H9 (cell line): ENCODE data around the gene MCF2L2. TPM values are rescaled to one million over a fixed set of nuclear protein-coding genes. Genes with fewer than 3 reads are reported as not detected.

Experiments
- DNase-seq: peaks from one replicate; pipeline ENCODE4 v3.0.0-alpha.2; 2017
- H2AFZ ChIP-seq: one replicate; pipeline ENCODE4 v1.6.1; 2013; ENCODE audit warnings: mild to moderate bottlenecking, low read length, control low read depth, moderate library complexity
- H2AK5ac ChIP-seq: 2 replicates; pipeline ENCODE4 v1.6.1; 2013; ENCODE audit warnings: low read length, control low read depth, mixed read lengths; ENCODE audit not compliant: insufficient read length
- H2BK120ac ChIP-seq: one replicate; pipeline ENCODE4 v1.6.1; 2013; ENCODE audit warnings: low read depth, mild to moderate bottlenecking, low read length, control low read depth, inconsistent platforms; ENCODE audit not compliant: poor library complexity, severe bottlenecking
- H2BK12ac ChIP-seq: 2 replicates; pipeline ENCODE4 v1.6.1; 2013; ENCODE audit warnings: low read length, control low read depth, mixed read lengths, low read depth; ENCODE audit not compliant: insufficient read length
- H2BK15ac ChIP-seq: 2 replicates; pipeline ENCODE4 v1.6.1; 2013; ENCODE audit warnings: low read depth, low read length, control low read depth
- H2BK20ac ChIP-seq: one replicate; pipeline ENCODE4 v1.6.1; 2013; ENCODE audit warnings: low read depth, mild to moderate bottlenecking, low read length, control low read depth, inconsistent platforms; ENCODE audit not compliant: poor library complexity, severe bottlenecking
- H2BK5ac ChIP-seq: 2 replicates; pipeline ENCODE4 v1.6.1; 2013; ENCODE audit warnings: low read length, control low read depth, mixed read lengths; ENCODE audit not compliant: insufficient read length
- H3K14ac ChIP-seq: 2 replicates; pipeline ENCODE4 v1.6.1; 2013; ENCODE audit warnings: low read length, control low read depth; ENCODE audit not compliant: insufficient read depth
- H3K18ac ChIP-seq: 2 replicates; pipeline ENCODE4 v1.6.1; 2013; ENCODE audit warnings: low read depth, mild to moderate bottlenecking, mixed read lengths, low read length, control low read depth; ENCODE audit not compliant: insufficient read length
- H3K23ac ChIP-seq: 2 replicates; pipeline ENCODE4 v1.6.1; 2013; ENCODE audit warnings: low read length, control low read depth, mixed read lengths, low read depth; ENCODE audit not compliant: insufficient read length
- H3K23me2 ChIP-seq: 2 replicates; pipeline ENCODE4 v1.6.1; 2013; ENCODE audit warnings: low read depth, mild to moderate bottlenecking, mixed read lengths, low read length, control low read depth; ENCODE audit not compliant: insufficient read length, poor library complexity, severe bottlenecking
- H3K27ac ChIP-seq: 2 replicates; pipeline ENCODE4 v1.5.1; 2013; ENCODE audit warnings: low read length, control low read depth, mixed read lengths, low read depth; ENCODE audit not compliant: insufficient read length
- H3K27me3 ChIP-seq: 2 replicates; pipeline ENCODE4 v1.6.1; 2013; ENCODE audit warnings: low read length, control low read depth, inconsistent platforms; ENCODE audit not compliant: insufficient read depth
- H3K4ac ChIP-seq: 2 replicates; pipeline ENCODE4 v1.6.1; 2013; ENCODE audit warnings: low read depth, mild to moderate bottlenecking, control low read depth, inconsistent platforms, low read length, moderate library complexity
- H3K4me1 ChIP-seq: 2 replicates; pipeline ENCODE4 v1.6.1; 2013; ENCODE audit warnings: low read length, control low read depth, inconsistent platforms; ENCODE audit not compliant: insufficient read depth
- H3K4me2 ChIP-seq: 2 replicates; pipeline ENCODE4 v1.6.1; 2013; ENCODE audit warnings: low read length, control low read depth, mixed read lengths; ENCODE audit not compliant: insufficient read length, insufficient read depth
- H3K56ac ChIP-seq: 2 replicates; pipeline ENCODE4 v1.6.1; 2013; ENCODE audit warnings: low read depth, mild to moderate bottlenecking, mixed read lengths, low read length, control low read depth; ENCODE audit not compliant: insufficient read length
- H3K79me1 ChIP-seq: 2 replicates; pipeline ENCODE4 v1.6.1; 2013; ENCODE audit warnings: low read depth, mild to moderate bottlenecking, moderate library complexity, low read length, control low read depth, inconsistent platforms; ENCODE audit not compliant: insufficient read depth, poor library complexity, severe bottlenecking
- H3K79me2 ChIP-seq: 2 replicates; pipeline ENCODE4 v1.6.1; 2013; ENCODE audit warnings: low read length, control low read depth, inconsistent platforms; ENCODE audit not compliant: insufficient read depth
- H3K9ac ChIP-seq: 2 replicates; pipeline ENCODE4 v1.6.1; 2013; ENCODE audit warnings: low read length, control low read depth, mixed read lengths; ENCODE audit not compliant: insufficient read length; ENCODE audit errors: extremely low read depth
- H3K9me3 ChIP-seq: one replicate; pipeline ENCODE4 v1.6.1; 2013; ENCODE audit warnings: low read depth, low read length, inconsistent platforms; ENCODE audit not compliant: control insufficient read depth
- H3T11ph ChIP-seq: one replicate; pipeline ENCODE4 v1.6.1; 2013; ENCODE audit warnings: mild to moderate bottlenecking, low read length, control low read depth, inconsistent platforms
- H4K20me1 ChIP-seq: one replicate; pipeline ENCODE4 v1.6.1; 2013; ENCODE audit not compliant: control insufficient read depth, insufficient read length, insufficient read depth
- H4K5ac ChIP-seq: 2 replicates; pipeline ENCODE4 v1.6.1; 2013; ENCODE audit warnings: low read depth, mild to moderate bottlenecking, mixed read lengths, low read length, control low read depth; ENCODE audit not compliant: insufficient read length
- H4K8ac ChIP-seq: replicated peaks from 2 replicates; pipeline ENCODE4 v1.6.1; 2013; ENCODE audit warnings: low read length, control low read depth, mixed read lengths, low read depth; ENCODE audit not compliant: insufficient read length
- H4K91ac ChIP-seq: 2 replicates; pipeline ENCODE4 v1.6.1; 2013; ENCODE audit warnings: low read depth, mild to moderate bottlenecking, moderate library complexity, mixed read lengths, low read length, control low read depth; ENCODE audit not compliant: insufficient read length
- H3K27ac Mint-ChIP-seq, 3 experiments: 2 replicates in 2 of 3; 3 replicates in 1 of 3; pipeline ENCODE4 v1.8.0; 2020 to 2021; ENCODE audit warnings: mixed read lengths in 3 of 3, mild to moderate bottlenecking in 1 of 3, moderate library complexity in 1 of 3
- H3K27me3 Mint-ChIP-seq: 2 replicates; pipeline ENCODE4 v1.8.0; 2021; ENCODE audit warnings: low read depth, mild to moderate bottlenecking, moderate library complexity, mixed read lengths
- H3K36me3 Mint-ChIP-seq, 3 experiments: 2 replicates in 2 of 3; 3 replicates in 1 of 3; pipeline ENCODE4 v1.8.0; 2020 to 2021; ENCODE audit warnings: low read depth in 3 of 3, mixed read lengths in 3 of 3; ENCODE audit not compliant: insufficient read depth in 1 of 3
- H3K4me1 Mint-ChIP-seq, 2 experiments: 2 replicates each; pipeline ENCODE4 v1.8.0; 2020; ENCODE audit warnings: mixed read lengths in 2 of 2
- H3K4me3 Mint-ChIP-seq, 2 experiments: 2 replicates in 1 of 2; 3 replicates in 1 of 2; pipeline ENCODE4 v1.8.0; 2020 to 2021; ENCODE audit warnings: mild to moderate bottlenecking in 2 of 2, mixed read lengths in 2 of 2, moderate library complexity in 1 of 2
- H3K9me3 Mint-ChIP-seq, 2 experiments: 2 replicates in 1 of 2; 3 replicates in 1 of 2; pipeline ENCODE4 v1.8.0; 2020; ENCODE audit warnings: mild to moderate bottlenecking in 2 of 2, mixed read lengths in 2 of 2, moderate library complexity in 1 of 2
- CTCF ChIP-seq: fragments of 200-600 bp; sonication (generic); conservative IDR thresholded peaks from 3 replicates; pipeline ENCODE4 v1.8.0; 2021; ENCODE audit warnings: antibody characterized with exemption, mild to moderate bottlenecking
- WGBS: extraction: QIAGEN DNeasy Blood & Tissue Kit; methylation state at CpG from one replicate; pipeline ENCODE4 v1.1.7; 2013; ENCODE audit warnings: missing lambda C conversion rate, low lambda C conversion rate, mixed read lengths; ENCODE audit not compliant: insufficient read length; ENCODE audit errors: extremely low coverage; 5-methylcytosine and 5-hydroxymethylcytosine counted together
- total RNA-seq: library from RNA; stranded (reverse); gene quantifications from 2 replicates; pipeline ENCODE4 v1.2.1, GENCODE V29; 2021

The MCF2L2 gene
- total RNA-seq, 1 experiment from 2014 or later = 6.4 TPM

GRCh38 chr3:183208800-183209199, 219.6 kb downstream of the MCF2L2 start:
- H3K9me3 ChIP-seq = no peaks in the 10 kb centered on the region
- H3K36me3 Mint-ChIP-seq = peaks cover 2 to 7% (median 3%) of the 10 kb centered on the region in 3 experiments; a peak in 5 of 7 replicates
- no peak overlapping the region for H3K23ac ChIP-seq
- no peak overlapping the region for H3K9ac ChIP-seq
- H3K4me2 ChIP-seq = no peak overlapping the region
- no peak overlapping the region for H3K56ac ChIP-seq
- no peak for TF ChIP-seq CTCF
- no peak overlapping the region for H3K14ac ChIP-seq
- H2BK20ac ChIP-seq = no peak overlapping the region
- H2AFZ ChIP-seq = no peak overlapping the region
- no peaks in the 10 kb centered on the region for H4K20me1 ChIP-seq
- WGBS = no CpG with 5 or more reads among the region's 2 CpGs
- H3K27ac Mint-ChIP-seq = no peak overlapping the region
- H3K4me3 Mint-ChIP-seq = no peak overlapping the region
- H3K18ac ChIP-seq = no peak overlapping the region
- no peak overlapping the region for H2BK12ac ChIP-seq
- no peak overlapping the region for H4K8ac ChIP-seq
- H3K4ac ChIP-seq = no peak overlapping the region
- no peaks in the 10 kb centered on the region for H3K79me1 ChIP-seq
- no peaks in the 10 kb centered on the region for H3K27me3 ChIP-seq
- peaks cover 12 to 13% of the 10 kb centered on the region in 2 experiments for H3K4me1 Mint-ChIP-seq
- 0 out of 2 replicates have a peak, but pooled peaks cover 3% of the 10 kb centered on the region for H3K4me1 ChIP-seq
- H2BK15ac ChIP-seq = no peak overlapping the region
- H3K79me2 ChIP-seq = no peaks in the 10 kb centered on the region
- H2BK5ac ChIP-seq = no peak overlapping the region
- H2AK5ac ChIP-seq = no peak overlapping the region
- H2BK120ac ChIP-seq = no peak overlapping the region
- DNase-seq = no peak
- H3T11ph ChIP-seq = no peak overlapping the region
- H3K9me3 Mint-ChIP-seq = peaks cover 2 to 10% of the 10 kb centered on the region in 2 experiments; a peak in 4 of 5 replicates
- H3K23me2 ChIP-seq = no peaks in the 10 kb centered on the region
- H4K91ac ChIP-seq = no peak overlapping the region
- H4K5ac ChIP-seq = no peak overlapping the region
- H3K27me3 Mint-ChIP-seq = no peaks in the 10 kb centered on the region
- no peak overlapping the region for H3K27ac ChIP-seq
